ENCODE results near the gene TMEM8B.
A peak's percentile ranks its signal among the peaks of the same experiment; 100 is the strongest.

The TMEM8B gene

GRCh38 chr9:35829084-35829763, at the start of gene TMEM8B:
Gene TMEM8B, plus strand, starts transcription at chr9:35829228. Its CDS starts 220 bp downstream, at chr9:35829448.
- peak; percentile 93 for DNase-seq

GRCh38 chr9:35781066-35781465, 48.0 kb upstream of the TMEM8B start:
- no peak for DNase-seq

GRCh38 chr9:35783418-35783817, 45.6 kb upstream of the TMEM8B start:
- DNase-seq = no peak

- DNase-seq = no peak
Measured at GRCh38 chr9:35789541-35789940, 39.5 kb upstream of the TMEM8B start.

- DNase-seq = no peak
Measured at GRCh38 chr9:35790025-35790384, 39.0 kb upstream of the TMEM8B start.

GRCh38 chr9:35790385-35791296, 38.4 kb upstream of the TMEM8B start:
- peak; percentile 68 to 78 for DNase-seq

GRCh38 chr9:35791297-35791921, 37.6 kb upstream of the TMEM8B start, which contains the start of gene NPR2:
Gene NPR2, plus strand, starts transcription at chr9:35791591. Its CDS starts 818 bp downstream, at chr9:35792409.
- no peak for DNase-seq

GRCh38 chr9:35792024-35792813, 36.8 kb upstream of the TMEM8B start:
- DNase-seq = no peak

- no peak for DNase-seq
Measured at GRCh38 chr9:35792826-35793225, 36.2 kb upstream of the TMEM8B start.

- no peak for DNase-seq
Measured at GRCh38 chr9:35793461-35793860, 35.6 kb upstream of the TMEM8B start.

GRCh38 chr9:35795695-35796094, 33.3 kb upstream of the TMEM8B start:
- DNase-seq = no peak

- DNase-seq = no peak
Measured at GRCh38 chr9:35797311-35798109, 31.5 kb upstream of the TMEM8B start.

GRCh38 chr9:35798658-35799374, 30.2 kb upstream of the TMEM8B start:
- DNase-seq = peak in 1 of 2 donors; percentile 12

GRCh38 chr9:35800530-35800929, 28.5 kb upstream of the TMEM8B start:
- DNase-seq = no peak

- no peak for DNase-seq
Measured at GRCh38 chr9:35801328-35802128, 27.5 kb upstream of the TMEM8B start.

GRCh38 chr9:35806101-35806500, 22.9 kb upstream of the TMEM8B start:
- no peak for DNase-seq

- DNase-seq = no peak
Measured at GRCh38 chr9:35808433-35808832, 20.6 kb upstream of the TMEM8B start.

- DNase-seq = no peak
Measured at GRCh38 chr9:35810122-35810521, 18.9 kb upstream of the TMEM8B start.

GRCh38 chr9:35811381-35812024, 17.5 kb upstream of the TMEM8B start:
- no peak for DNase-seq

Measured in CD4-positive, alpha-beta T cell treated with Interleukin-4 for 1 hour (primary cell).